ENCODE data around the gene LMNA.
A peak's percentile ranks its signal among the peaks of the same experiment; 100 is the strongest.

Gene LMNA

GRCh38 chr1:156153362-156153761 is 38.9 kb downstream of the LMNA start, which contains the start of gene SEMA4A:
Gene SEMA4A (plus strand): TSS chr1:156153585. CDS start chr1:156154579, 994 bp downstream.
- Histone ChIP-seq H2AFZ (ENCODE audit: low read length) (no peak within 1 kb of the TSS; the same call in 1 of the 2 replicates), H3K4me1 (ENCODE audit: insufficient read depth, low read length, poor library complexity, severe bottlenecking) (peaks cover 39% of the 10 kb centered on the region), H3F3A (ENCODE audit: low read depth) (no peaks in the 10 kb centered on the region)

GRCh38 chr1:156154317-156154749 is 39.8 kb downstream of the LMNA start:
- H3K9ac ChIP-seq (ENCODE audit: low read depth, low read length, poor library complexity, severe bottlenecking): peak overlapping the region; percentile 44
- TF ChIP-seq CTCF (conservative IDR thresholded peaks at IDR 0.05; ENCODE audit: low read length): no peak
- no peak for TF ChIP-seq EZH2phosphoT487 (IDR thresholded peaks at IDR 0.05; ENCODE audit: borderline replicate concordance)
- no peak overlapping the region; the same call in 1 of the 2 replicates for H2AFZ ChIP-seq (ENCODE audit: low read length)
- H4K20me1 ChIP-seq (ENCODE audit: insufficient read depth, low read length, poor library complexity, severe bottlenecking): no peaks in the 10 kb centered on the region
- no peaks in the 10 kb centered on the region for H3K36me3 ChIP-seq (ENCODE audit: insufficient read depth, low read length)
- no peaks in the 10 kb centered on the region for H3K9me2 ChIP-seq (replicated peaks; ENCODE audit: low read depth, low read length)
- no peaks in the 10 kb centered on the region for H3K79me2 ChIP-seq (ENCODE audit: insufficient read depth, low read length)
- no peaks in the 10 kb centered on the region for H3K27me3 ChIP-seq (ENCODE audit: insufficient read depth, low read length, poor library complexity, severe bottlenecking)
- H3K4me1 ChIP-seq (ENCODE audit: insufficient read depth, low read length, poor library complexity, severe bottlenecking): peaks cover 38% of the 10 kb centered on the region
- no peaks in the 10 kb centered on the region for H3K9me3 ChIP-seq (ENCODE audit: insufficient read depth, low read depth, low read length)
- H3F3A ChIP-seq (ENCODE audit: low read depth): no peaks in the 10 kb centered on the region
- H3K4me3 ChIP-seq (ENCODE audit: low read length, poor library complexity, severe bottlenecking): peak overlapping the region; percentile 55
- H3K4me2 ChIP-seq (ENCODE audit: low read depth, low read length, poor library complexity, severe bottlenecking): peak overlapping the region; percentile 61

More at GRCh38 chr1:156153362-156153761, 38.9 kb downstream of the LMNA start, which contains the start of gene SEMA4A:
- TF ChIP-seq CTCF (conservative IDR thresholded peaks at IDR 0.05; ENCODE audit: low read length) (no peak), EZH2phosphoT487 (IDR thresholded peaks at IDR 0.05; ENCODE audit: borderline replicate concordance) (no peak)
- Histone ChIP-seq H3K9me2 (replicated peaks; ENCODE audit: low read depth, low read length) (no peaks in the 10 kb centered on the region), H3K4me3 (ENCODE audit: low read length, poor library complexity, severe bottlenecking) (peak within 1 kb of the TSS; percentile 55), H4K20me1 (ENCODE audit: insufficient read depth, low read length, poor library complexity, severe bottlenecking) (no peaks in the 10 kb centered on the region), H3K79me2 (ENCODE audit: insufficient read depth, low read length) (no peaks in the 10 kb centered on the region), H3K4me2 (ENCODE audit: low read depth, low read length, poor library complexity, severe bottlenecking) (peak within 1 kb of the TSS; percentile 61), H3K36me3 (ENCODE audit: insufficient read depth, low read length) (no peaks in the 10 kb centered on the region), H3K9me3 (ENCODE audit: insufficient read depth, low read depth, low read length) (no peaks in the 10 kb centered on the region), H3K27me3 (ENCODE audit: insufficient read depth, low read length, poor library complexity, severe bottlenecking) (no peaks in the 10 kb centered on the region), H3K9ac (ENCODE audit: low read depth, low read length, poor library complexity, severe bottlenecking) (peak within 1 kb of the TSS; percentile 44)

- TF ChIP-seq CTCF (conservative IDR thresholded peaks at IDR 0.05; ENCODE audit: low read length) (no peak), EZH2phosphoT487 (IDR thresholded peaks at IDR 0.05; ENCODE audit: borderline replicate concordance) (no peak)
- Histone ChIP-seq H3K4me2 (ENCODE audit: low read depth, low read length, poor library complexity, severe bottlenecking) (peak overlapping the region; percentile 61), H3K79me2 (ENCODE audit: insufficient read depth, low read length) (no peaks in the 10 kb centered on the region), H3K9me3 (ENCODE audit: insufficient read depth, low read depth, low read length) (no peaks in the 10 kb centered on the region), H3K4me1 (ENCODE audit: insufficient read depth, low read length, poor library complexity, severe bottlenecking) (peaks cover 38% of the 10 kb centered on the region), H2AFZ (ENCODE audit: low read length) (no peak overlapping the region), H3F3A (ENCODE audit: low read depth) (no peaks in the 10 kb centered on the region), H3K27me3 (ENCODE audit: insufficient read depth, low read length, poor library complexity, severe bottlenecking) (no peaks in the 10 kb centered on the region), H4K20me1 (ENCODE audit: insufficient read depth, low read length, poor library complexity, severe bottlenecking) (no peaks in the 10 kb centered on the region), H3K9ac (ENCODE audit: low read depth, low read length, poor library complexity, severe bottlenecking) (peak overlapping the region; percentile 44), H3K36me3 (ENCODE audit: insufficient read depth, low read length) (no peaks in the 10 kb centered on the region), H3K4me3 (ENCODE audit: low read length, poor library complexity, severe bottlenecking) (peak overlapping the region; percentile 55), H3K9me2 (replicated peaks; ENCODE audit: low read depth, low read length) (no peaks in the 10 kb centered on the region)
Measured at GRCh38 chr1:156155756-156156510, 41.4 kb downstream of the LMNA start.

Data from Loucy (cell line).